Measurements from ENCODE around the gene ANO2.

ANO2 gene

DNA sequence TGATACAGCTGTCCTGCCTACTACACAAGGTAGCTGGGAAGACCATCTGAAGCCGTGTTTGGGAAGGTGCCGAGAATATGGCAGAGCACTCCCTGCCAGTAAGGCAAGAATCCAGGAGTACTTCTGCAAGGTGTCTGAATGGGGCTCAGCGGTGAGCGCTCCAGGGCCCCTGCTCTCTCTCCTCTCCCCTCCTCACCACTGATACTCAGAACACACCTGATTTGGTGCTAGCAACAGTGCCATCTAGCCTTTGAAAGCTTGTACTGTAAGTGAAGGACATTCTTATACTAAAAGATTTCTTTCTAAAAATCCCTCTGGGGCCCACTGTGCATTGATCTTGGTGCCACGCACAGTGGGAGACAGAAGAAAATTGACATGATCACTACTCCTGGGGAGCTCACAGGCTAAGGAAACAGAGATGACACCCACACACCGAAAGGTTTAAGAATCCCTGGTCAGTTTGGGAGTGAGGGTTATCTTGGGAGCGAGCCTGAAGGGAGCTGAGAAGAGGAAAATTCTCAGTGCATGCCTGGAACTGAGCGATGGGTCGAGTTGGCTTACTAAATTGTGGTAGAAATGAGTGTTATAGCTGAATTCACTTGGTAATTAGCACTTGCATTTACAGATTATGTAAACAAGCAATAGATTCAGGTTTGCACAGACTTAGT, 296.2 kb downstream of the ANO2 start:
- DNase-seq (ENCODE audit: low read depth, low spot score), result no peak
- H3K27ac ChIP-seq, result no peak overlapping the region

DNA sequence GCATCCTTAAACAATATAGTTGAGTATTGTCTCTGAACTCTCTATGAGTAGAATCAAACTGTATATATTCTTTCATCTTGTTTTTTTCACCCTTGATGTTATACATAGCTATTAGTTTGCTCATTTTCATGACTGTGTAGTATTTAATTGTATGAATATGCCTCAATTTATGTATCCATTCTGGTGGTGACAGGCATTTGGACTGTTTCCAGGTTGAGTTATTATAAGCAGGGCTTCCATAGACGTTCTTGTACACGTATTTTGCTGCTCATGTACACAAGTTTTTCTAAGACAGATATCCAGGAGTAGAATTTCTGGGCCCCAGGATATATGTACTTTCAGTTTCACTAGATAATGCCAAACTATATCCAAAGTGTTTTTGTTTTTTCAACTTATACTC, 301.8 kb downstream of the ANO2 start:
- DNase-seq (ENCODE audit: low read depth, low spot score), result no peak
- no peak overlapping the region for H3K27ac ChIP-seq

DNA sequence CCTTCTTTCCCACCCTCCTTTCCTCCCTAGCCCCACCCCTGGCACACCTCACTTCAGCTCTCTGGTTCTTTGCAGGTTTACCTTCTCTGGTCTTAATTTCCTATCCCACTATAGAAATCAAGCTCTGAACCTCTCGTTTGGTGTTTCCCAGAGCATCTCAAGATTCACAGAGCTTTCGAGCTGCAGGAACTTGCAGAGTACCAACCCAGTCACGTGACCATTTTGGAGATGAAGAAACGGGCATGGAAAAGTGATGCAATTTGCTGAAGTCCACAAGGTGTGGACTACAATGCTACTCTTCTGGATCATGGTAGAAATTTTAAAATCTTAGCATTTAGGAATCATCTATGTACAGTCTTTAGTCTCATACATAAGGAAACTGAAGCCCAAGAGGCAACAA, 307.4 kb downstream of the ANO2 start:
- H3K27ac ChIP-seq, result no peak overlapping the region
- no peak for DNase-seq (ENCODE audit: low read depth, low spot score)

DNA sequence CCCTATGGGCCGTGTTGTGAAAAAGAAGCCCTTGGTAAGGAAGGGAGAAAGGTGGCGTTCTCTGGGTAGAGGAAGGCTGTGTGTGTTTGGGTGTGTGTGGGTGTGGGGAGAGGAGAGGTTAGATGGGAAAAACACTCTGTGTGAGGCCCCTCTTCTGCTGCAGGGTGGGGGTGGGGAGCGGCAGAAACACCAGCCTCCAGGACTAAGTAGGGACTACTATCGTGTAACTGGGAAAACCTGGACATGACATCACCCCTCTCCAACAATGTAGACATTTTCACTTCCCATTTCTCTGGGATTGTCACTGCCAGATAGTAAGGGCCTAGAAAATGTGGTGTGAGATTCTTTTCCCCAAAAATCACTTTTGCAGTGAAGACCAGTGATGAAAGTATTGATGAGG, 308.2 kb downstream of the ANO2 start:
- no peak overlapping the region for H3K27ac ChIP-seq
- no peak for DNase-seq (ENCODE audit: low read depth, low spot score)

DNA sequence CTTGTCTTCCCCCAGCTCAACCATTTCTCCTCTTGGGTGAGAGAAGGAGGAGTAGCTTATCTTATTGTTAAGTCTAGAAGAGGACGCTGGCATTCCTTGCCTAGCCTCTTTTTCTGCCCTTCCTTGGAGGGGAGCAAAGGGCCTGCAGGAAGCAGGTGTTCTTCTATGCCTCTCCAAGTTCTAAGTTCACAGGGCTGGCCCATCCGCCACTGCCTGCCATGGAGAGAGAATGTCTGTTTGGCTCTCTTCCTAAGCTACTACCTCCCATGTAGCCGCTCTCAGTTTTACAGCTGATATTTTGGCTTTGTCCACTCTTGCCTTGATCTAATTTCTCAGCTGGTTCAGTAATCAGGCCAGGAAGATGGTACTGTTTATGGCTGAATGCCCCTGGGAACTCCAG, 312.0 kb downstream of the ANO2 start:
- H3K27ac ChIP-seq, result no peak overlapping the region
- no peak for DNase-seq (ENCODE audit: low read depth, low spot score)

DNA sequence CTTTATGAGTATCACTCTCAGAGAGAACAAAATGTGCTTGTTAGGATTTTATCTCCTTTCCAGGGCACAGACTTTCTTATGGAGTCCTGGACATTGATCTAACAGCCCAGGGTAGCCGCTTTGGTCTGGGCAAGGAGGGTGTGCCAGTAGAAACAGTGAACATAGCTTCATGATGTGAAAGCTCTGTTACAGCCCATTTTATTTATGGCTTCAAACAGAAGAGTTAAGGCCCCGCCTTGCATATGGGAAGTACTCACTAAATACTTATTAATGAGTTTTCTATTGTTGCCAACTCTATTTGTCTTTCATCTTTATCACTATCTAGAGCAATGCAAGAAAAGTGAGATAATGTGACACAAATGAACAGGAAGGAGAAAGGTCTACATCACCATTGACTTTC, 312.6 kb downstream of the ANO2 start:
- no peak overlapping the region for H3K27ac ChIP-seq
- no peak for DNase-seq (ENCODE audit: low read depth, low spot score)

DNA sequence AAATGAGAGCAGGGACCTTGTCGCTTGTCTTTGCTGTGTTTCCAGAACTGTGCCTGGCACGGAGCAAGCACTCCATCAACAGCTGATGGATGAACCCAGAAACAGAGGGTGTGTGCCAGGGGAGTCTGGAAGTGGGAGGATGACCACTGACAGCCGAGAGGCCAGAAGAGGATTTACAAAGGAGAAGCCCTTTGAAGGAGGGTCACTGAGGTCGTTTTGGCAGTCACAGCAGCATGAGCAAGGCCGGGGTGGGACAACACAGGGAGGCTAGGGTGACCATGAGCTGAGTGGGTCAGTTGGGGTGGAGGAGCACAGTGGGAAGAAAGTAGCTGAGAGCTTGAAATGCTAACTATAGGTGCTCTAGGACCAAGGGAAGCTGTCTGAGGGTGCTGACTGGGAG, 313.6 kb downstream of the ANO2 start:
- no peak for DNase-seq (ENCODE audit: low read depth, low spot score)
- H3K27ac ChIP-seq, result no peak overlapping the region

DNA sequence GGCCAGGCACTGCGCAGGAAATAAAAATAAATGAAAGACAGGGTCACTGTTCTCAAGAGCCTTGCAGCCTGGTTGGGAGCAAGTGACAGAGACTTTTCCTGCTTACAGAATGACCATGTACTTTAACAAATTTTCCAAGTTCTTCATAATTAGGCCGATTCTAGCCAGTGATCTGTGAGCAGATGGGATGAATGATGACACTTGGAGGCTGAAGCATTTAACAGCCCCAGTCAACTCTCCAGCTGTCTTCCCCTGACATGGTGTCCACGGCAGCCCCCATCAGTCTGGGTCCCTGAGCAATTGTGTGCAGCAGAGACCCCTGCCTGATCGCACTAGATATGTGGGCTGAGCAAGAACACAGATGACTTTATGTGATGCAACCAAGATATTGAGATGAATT, 314.3 kb downstream of the ANO2 start:
- no peak overlapping the region for H3K27ac ChIP-seq
- no peak for DNase-seq (ENCODE audit: low read depth, low spot score)

DNA sequence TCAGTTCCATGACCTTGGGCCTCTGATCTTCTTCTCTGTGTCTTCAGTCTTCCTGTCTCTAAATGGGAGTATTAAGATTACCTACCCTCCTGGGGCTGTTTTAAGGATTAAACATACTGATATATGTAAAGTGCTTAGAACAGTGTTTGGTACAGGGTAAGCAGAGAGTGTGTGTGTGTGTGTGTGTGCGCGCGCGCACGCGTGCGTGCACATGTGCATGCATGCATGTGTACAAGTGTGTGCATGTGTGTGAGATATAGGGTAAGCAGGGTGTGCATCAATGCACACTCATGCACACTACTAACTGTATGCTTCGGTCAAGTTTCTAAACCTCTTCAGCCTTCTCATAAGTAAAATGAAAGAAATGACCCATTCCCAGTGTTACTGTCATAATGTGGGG, 316.6 kb downstream of the ANO2 start:
- no peak for DNase-seq (ENCODE audit: low read depth, low spot score)
- H3K27ac ChIP-seq, result no peak overlapping the region

DNA sequence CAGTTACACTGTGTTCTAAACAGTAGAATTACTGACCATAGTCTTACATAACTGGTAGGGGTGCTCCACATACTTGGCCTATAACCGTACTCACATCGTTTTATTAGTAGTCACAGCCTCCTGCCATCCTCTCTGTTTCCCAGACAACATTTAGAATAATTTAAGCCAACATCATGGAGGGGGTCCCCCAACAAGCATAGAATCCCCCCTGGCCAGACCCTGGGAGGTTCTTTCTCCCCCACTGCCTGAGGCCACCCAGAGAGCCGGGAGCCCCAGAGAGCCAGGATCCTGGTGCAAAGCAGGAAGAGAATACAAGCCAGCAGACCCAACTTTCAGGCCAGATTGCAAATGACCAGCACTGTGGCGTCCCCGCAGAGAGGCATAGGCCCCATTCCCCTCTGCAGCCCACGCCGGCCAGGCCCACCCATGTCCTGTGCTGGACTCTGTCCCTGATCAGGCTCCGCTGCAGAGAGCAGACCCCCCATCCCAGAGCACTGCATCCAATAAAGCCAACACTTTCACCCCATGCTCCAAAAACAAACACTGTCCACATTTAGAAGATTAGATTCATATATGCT, 317.9 kb downstream of the ANO2 start:
- DNase-seq (ENCODE audit: low read depth, low spot score), result no peak
- no peak overlapping the region for H3K27ac ChIP-seq

DNA sequence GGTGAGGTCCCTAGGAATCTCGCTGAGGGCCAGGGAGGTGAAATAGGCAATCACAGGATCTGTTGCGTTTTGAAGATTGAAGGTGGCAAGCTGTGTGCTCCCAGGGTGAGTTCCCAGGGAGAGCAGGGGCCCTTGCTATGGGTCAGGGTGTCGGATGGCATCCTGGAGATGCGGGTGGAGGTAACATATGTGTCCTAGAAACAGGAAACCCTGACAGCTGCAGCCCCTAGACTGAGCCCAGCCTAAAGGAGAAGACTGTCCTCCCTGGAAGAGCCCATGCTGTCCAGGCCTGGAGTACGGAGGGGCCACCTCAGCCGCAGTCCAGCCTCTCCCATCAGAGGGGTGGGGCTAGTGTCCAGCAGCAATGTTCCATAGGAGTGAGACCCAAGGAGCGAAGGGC, 318.9 kb downstream of the ANO2 start:
- H3K27ac ChIP-seq, result no peak overlapping the region
- DNase-seq (ENCODE audit: low read depth, low spot score), result no peak

DNA sequence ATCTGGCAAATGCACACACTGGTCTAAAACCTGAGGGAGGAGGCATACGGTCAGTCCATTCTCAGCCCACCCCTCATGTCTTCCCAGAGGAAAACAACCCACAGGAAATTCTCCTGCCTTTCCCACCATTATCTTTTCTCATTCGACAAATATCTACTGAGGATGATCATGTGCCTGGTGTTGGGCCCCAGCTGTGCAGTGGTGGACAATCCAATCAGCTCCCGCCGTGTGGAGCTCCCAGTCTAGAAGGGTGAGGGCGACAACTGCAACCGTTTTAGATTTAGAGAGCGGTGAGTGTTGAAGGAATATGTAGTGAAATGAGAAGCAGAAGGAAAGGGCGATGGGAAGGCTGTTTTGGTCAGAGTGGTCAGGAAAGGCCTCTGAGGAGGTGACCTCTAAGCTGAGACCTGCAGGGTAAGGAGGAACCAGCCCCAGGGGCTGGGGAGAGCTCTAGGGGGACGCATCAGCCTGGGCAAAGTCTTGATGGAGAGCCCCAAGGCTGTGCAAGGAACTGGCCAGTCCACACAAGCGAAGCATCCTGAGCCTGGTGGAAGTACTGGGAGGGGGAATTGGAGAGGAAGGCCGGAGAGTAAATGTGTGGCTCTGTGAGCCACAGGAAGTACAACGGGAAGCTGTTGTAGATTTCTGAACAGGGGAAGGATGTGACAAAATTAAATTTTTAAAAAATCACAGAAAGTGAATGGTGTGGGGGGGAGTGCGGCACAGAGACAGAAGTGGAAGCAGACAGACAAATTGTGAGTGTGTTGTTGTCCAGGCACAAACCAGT, 320.4 kb downstream of the ANO2 start:
- H3K27ac ChIP-seq, result no peak overlapping the region
- no peak for DNase-seq (ENCODE audit: low read depth, low spot score)

DNA sequence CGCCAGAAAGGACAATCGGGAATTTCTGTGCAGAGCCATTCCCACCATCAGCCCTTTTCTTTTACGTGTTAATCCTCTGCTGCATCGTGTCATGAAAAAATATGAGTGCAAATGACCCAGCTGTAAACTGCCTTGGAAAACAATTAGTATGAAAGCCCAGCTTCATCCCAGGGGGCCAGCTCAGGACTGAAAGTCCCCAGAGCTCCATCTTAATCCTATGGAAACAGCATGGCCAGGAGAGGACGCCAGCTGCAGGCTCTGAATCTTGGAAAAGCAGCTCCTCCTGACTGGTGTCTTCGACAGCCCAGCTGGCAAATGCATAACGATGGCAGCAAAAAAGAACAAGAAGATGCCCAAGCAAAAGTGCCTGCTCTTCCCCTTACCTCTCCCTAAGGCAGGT, 321.6 kb downstream of the ANO2 start:
- H3K27ac ChIP-seq, result no peak overlapping the region
- no peak for DNase-seq (ENCODE audit: low read depth, low spot score)

DNA sequence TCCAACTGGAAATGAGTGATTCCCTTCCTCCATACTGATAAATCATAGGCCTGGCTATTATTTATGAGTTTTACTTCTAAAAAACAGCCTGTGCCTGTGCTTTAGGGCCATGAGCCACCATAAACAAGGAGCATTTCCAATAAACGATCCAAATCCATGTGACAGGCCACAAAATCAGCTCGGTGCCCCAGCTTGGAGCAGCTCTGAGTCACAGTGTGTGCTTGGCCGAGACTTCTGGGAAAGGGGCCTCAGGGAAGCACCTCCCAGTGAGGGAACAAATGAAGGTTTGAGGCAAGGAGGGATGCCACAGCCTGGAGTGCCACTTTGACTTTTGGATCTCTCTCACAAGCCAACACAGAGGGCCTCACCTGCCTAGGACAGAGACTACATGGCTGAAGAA, 322.8 kb downstream of the ANO2 start:
- no peak overlapping the region for H3K27ac ChIP-seq
- DNase-seq (ENCODE audit: low read depth, low spot score), result no peak

DNA sequence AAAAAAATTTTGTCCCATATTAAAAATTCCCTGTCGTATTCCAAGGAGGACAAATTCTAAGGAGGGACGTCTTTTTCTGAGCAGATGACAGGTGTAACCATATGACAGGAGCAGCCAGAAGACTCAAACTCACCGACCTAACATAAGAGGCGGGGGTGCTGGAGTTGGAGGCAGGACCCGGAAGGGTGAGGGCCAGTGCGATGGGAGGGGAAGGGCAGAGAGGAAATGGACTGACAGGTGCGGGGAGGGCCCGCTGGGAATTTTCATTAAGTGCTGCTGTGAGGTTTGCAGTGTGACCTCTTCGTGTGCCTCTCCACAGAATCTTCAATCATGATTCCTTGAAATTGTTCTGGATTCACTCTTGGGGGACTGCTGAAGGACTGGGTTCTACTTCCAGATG, 323.7 kb downstream of the ANO2 start:
- H3K27ac ChIP-seq, result no peak overlapping the region
- no peak for DNase-seq (ENCODE audit: low read depth, low spot score)

DNA sequence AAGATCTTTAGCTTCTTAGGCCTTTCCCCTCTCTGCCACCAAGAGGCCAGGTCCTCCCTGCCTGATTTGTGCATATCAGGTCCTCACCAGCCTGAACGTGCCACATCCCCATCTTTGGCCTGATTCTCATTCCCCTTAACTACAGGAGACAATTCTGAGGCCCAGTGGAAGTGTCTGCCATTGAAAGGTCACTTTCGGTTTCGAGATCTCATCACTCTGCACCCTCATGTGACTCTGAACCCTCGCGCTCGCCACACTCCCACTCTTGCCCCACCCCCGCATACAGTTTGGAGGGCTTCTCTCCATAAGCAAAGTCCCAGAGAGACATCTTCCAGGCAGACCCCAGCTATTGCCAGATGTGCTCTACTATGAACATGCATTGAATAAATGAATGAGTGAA, 324.2 kb downstream of the ANO2 start:
- DNase-seq (ENCODE audit: low read depth, low spot score), result no peak
- H3K27ac ChIP-seq, result no peak overlapping the region

DNA sequence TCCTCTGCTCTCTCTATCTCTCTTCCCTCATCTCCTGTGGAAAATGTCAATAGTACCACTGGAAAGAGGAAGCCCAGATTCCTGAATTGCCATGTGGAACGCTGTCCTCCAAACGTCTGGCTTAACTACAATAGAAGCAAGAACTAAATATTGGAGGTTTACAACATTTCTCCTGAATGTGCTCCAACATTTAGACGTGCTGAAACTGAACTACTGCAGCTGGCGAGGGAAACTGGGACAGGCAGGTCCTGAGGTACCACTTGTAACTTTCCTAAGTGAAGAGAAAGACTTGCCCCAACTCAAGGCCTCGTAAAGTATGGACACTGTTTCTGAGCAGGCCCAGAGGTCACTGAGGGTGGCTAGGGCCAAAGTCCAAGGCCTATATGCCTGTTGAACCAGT, 325.4 kb downstream of the ANO2 start:
- H3K27ac ChIP-seq, result no peak overlapping the region
- DNase-seq (ENCODE audit: low read depth, low spot score), result no peak

DNA sequence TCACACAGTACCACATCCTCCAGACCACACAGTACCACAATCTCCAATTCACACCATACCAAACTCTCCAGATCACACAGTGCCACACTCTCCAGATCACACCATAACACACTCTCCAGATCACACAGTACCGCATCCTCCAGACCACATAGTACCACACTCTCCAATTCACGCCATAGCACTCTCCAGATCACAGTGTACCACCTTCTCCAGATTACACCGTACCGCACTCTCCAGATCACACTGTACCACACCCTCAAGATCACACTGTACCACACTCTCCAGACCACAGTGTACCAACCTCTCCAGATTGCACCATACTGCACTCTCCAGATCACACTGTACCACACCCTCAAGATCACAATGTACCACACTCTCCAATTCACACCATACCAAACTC, 328.2 kb downstream of the ANO2 start:
- DNase-seq (ENCODE audit: low read depth, low spot score), result no peak
- no peak overlapping the region for H3K27ac ChIP-seq

DNA sequence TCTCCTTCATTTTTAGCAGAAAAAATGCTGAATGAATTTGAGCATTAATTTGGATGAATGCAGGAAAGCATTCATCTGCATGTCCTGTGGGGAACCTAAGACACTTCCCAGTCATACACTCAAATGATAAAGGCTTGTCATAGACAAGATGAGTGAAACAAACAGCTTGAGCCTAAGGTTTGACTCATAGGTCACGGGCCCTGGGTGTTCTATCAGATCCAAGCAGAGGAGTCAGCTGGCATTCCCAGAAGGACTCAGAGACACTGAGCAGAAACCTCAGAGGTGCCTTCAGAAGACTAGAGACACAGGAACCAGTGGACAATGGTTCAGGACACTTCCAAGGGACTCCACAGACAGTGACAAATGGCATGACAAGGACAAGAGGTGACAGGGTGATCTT, 329.3 kb downstream of the ANO2 start:
- H3K27ac ChIP-seq, result no peak overlapping the region
- DNase-seq (ENCODE audit: low read depth, low spot score), result no peak

DNA sequence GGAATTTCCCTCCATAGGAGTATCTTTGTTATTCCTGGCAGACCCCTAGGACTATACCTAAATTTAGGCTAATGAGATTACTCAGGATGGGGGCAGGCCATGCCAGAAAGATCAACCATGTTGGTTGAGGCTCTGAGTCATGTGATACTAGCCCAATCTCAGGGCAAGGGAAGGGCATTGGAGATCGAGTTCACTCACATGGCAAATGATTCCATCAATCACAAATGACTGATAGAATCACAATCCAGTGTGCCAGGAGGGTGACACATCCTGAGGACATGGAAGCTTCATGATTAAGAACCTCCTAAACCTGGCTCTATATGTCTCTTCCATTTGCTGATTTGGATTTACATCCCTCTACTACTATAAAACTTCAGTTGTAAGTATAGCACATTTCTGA, 330.8 kb downstream of the ANO2 start:
- DNase-seq (ENCODE audit: low read depth, low spot score), result no peak
- H3K27ac ChIP-seq, result no peak overlapping the region

DNA sequence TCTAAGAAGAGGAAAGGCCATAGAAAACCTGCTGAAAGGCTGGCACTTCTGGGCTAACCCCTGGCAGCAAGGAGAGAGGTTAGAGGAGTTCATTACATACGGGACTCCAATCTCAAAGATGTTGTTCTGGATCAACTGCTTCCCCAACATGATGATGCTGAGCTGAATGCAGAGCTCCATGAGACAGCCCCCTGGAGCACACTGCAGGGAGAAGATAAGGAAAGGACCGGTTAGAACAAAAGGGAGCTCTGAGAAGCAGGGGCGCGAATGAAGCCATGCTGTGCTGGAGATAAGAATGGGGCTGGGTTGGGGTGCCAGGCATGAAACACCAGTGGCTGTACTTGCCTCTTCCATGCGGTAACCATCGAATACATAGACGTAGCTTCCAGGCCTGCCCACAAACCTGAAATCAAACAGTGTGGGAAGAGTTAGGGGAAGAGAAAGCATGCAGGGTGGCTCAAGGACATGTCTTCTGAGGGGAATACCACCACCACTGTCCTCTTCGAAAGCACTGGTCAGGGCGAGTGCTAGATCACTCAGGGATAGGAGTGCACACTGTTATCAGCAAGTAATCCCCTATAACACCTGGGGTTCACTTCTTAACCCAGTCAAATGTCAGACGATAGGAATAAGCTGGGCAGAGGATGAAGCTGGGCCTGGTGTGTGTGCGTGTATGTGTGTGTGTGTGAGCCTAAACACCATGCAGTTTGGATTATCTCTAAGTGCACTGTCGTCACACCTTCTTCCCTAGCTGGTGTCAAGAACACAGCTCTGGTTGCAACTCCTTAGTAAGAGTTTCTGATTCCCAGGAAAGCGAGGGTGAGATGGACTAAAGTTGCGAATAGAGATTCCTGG, 332.3 kb downstream of the ANO2 start:
- no peak for DNase-seq (ENCODE audit: low read depth, low spot score)
- H3K27ac ChIP-seq, result no peak overlapping the region

Measured in epithelial cell of prostate (primary cell).